Measurements from ENCODE around the gene GPX3.

GRCh38 chr5:151058301-151058700, 37.9 kb downstream of the GPX3 start:
- TF ChIP-seq, protein P1, sequence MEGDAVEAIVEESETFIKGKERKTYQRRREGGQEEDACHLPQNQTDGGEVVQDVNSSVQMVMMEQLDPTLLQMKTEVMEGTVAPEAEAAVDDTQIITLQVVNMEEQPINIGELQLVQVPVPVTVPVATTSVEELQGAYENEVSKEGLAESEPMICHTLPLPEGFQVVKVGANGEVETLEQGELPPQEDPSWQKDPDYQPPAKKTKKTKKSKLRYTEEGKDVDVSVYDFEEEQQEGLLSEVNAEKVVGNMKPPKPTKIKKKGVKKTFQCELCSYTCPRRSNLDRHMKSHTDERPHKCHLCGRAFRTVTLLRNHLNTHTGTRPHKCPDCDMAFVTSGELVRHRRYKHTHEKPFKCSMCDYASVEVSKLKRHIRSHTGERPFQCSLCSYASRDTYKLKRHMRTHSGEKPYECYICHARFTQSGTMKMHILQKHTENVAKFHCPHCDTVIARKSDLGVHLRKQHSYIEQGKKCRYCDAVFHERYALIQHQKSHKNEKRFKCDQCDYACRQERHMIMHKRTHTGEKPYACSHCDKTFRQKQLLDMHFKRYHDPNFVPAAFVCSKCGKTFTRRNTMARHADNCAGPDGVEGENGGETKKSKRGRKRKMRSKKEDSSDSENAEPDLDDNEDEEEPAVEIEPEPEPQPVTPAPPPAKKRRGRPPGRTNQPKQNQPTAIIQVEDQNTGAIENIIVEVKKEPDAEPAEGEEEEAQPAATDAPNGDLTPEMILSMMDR (IDR thresholded peaks at IDR 0.05 in 8 of 11, conservative IDR thresholded peaks at IDR 0.05 in 3 of 11) = no peak
- no peak for TF ChIP-seq POLR2AphosphoS5 (IDR thresholded peaks at IDR 0.05)

All from spleen (tissue), 7 donors.